ENCODE data around the gene SLC29A3.
A peak's percentile ranks its signal among the peaks of the same experiment; 100 is the strongest.

The SLC29A3 gene

DNA sequence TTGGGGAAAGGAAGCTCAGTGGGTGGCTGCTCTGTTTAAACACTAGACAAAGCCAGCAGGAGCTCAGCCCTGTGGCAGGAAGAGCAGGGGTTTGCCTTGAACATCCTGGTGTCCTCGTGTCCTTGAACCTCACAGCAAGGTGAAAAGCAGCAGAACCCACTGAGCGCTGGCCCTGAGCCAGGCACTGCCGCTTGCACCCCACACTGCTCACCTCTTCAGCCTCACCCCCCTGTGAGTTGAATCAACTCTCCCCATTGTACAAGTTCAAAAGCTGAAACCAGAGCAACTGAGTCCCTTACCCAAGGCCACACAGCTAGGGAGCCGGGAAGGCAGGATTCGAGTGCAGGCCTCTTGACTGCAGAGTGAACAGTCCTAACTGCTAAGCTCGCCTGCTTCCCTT, 32.0 kb downstream of the SLC29A3 start:
- no peaks in the 10 kb centered on the region for H3K36me3 ChIP-seq (replicated peaks in 1 of 2; ENCODE audit: control insufficient read depth in 2 of 2, insufficient read depth in 2 of 2, low read length in 2 of 2)
- no peak overlapping the region for H2BK15ac ChIP-seq (ENCODE audit: low read length)
- no peak overlapping the region for H3K4ac ChIP-seq (ENCODE audit: low read length)
- no peak overlapping the region for H3K4me3 ChIP-seq (ENCODE audit: low read length in 2 of 2)
- no peak overlapping the region for H2AK5ac ChIP-seq (ENCODE audit: low read depth, low read length)
- H3K4me2 ChIP-seq (ENCODE audit: insufficient read depth, low read length, poor library complexity, severe bottlenecking): no peak overlapping the region
- H3K23ac ChIP-seq (ENCODE audit: low read depth, low read length, poor library complexity): no peak overlapping the region
- H2BK120ac ChIP-seq (ENCODE audit: low read depth, low read length): no peak overlapping the region
- H2BK5ac ChIP-seq (ENCODE audit: low read length): no peak overlapping the region
- no peak overlapping the region for H2AFZ ChIP-seq (ENCODE audit: low read length)
- no peak overlapping the region for H3K14ac ChIP-seq (ENCODE audit: low read length)
- H4K8ac ChIP-seq (ENCODE audit: low read depth, low read length): no peak overlapping the region
- WGBS, 2 donors (ENCODE audit: extremely low coverage in 2 of 2, insufficient read length in 2 of 2, insufficient replicate concordance in 1 of 2): no CpG with 5 or more reads among the region's 6 CpGs
- no peak overlapping the region for H3K18ac ChIP-seq (ENCODE audit: low read length)
- H3K79me1 ChIP-seq (ENCODE audit: low read depth, low read length): no peaks in the 10 kb centered on the region
- H2BK12ac ChIP-seq (ENCODE audit: low read length): no peak overlapping the region
- no peak overlapping the region for H3K27ac ChIP-seq (replicated peaks; ENCODE audit: low read length)
- no peaks in the 10 kb centered on the region for H3K27me3 ChIP-seq (ENCODE audit: control insufficient read depth in 3 of 3, insufficient read depth in 3 of 3, low read depth in 1 of 3, low read length in 3 of 3)
- no peaks in the 10 kb centered on the region for H3K9me3 ChIP-seq (replicated peaks in 1 of 2; ENCODE audit: control insufficient read depth in 2 of 2, insufficient read depth in 1 of 2, low read depth in 1 of 2, low read length in 2 of 2)
- no peak overlapping the region for H4K91ac ChIP-seq (ENCODE audit: low read depth, low read length, poor library complexity)
- no peak overlapping the region for H3K9ac ChIP-seq (ENCODE audit: low read depth, low read length, poor library complexity)
- no peak for DNase-seq (ENCODE audit: low spot score)
- no peaks in the 10 kb centered on the region for H3K4me1 ChIP-seq (ENCODE audit: control insufficient read depth in 2 of 2, insufficient read depth in 1 of 2, low read depth in 1 of 2, low read length in 2 of 2)

DNA sequence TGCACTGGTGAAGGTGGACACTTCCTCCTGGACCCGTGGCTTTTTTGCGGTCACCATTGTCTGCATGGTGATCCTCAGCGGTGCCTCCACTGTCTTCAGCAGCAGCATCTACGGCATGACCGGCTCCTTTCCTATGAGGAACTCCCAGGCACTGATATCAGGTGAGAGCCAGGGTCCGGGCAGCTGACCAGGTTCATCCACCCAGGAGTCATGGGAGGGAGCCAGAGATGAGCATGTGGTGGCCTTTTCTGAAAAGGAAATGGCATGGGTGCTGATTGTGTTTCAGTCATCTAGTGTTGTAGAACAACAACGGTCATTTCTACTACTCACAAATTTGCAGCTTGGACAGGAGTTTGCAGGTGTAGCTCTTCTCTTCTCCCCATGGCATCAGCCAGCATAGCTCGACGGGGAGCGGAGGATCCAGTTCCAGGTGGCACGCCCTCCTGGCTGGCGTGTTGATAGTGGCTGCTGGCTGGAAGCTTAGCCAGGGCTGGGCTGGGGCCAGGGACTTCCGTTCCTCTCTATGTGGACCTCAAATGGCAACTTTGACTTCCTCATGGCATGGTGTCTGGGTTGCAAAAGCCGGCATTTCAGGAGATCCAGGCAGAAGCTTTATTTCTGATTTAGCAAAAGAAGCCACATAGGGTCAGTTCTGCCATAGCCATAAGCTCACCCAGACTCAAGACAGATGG, 32.7 kb downstream of the SLC29A3 start:
- Histone ChIP-seq H3K4me1 (ENCODE audit: control insufficient read depth in 2 of 2, insufficient read depth in 1 of 2, low read depth in 1 of 2, low read length in 2 of 2) (no peaks in the 10 kb centered on the region), H2AK5ac (ENCODE audit: low read depth, low read length) (no peak overlapping the region), H3K14ac (ENCODE audit: low read length) (no peak overlapping the region), H2BK5ac (ENCODE audit: low read length) (no peak overlapping the region), H3K4ac (ENCODE audit: low read length) (no peak overlapping the region), H2BK120ac (ENCODE audit: low read depth, low read length) (no peak overlapping the region), H3K9ac (ENCODE audit: low read depth, low read length, poor library complexity) (no peak overlapping the region), H4K91ac (ENCODE audit: low read depth, low read length, poor library complexity) (no peak overlapping the region), H3K4me3 (ENCODE audit: low read length in 2 of 2) (no peak overlapping the region), H3K27ac (replicated peaks; ENCODE audit: low read length) (no peak overlapping the region), H3K18ac (ENCODE audit: low read length) (no peak overlapping the region), H3K9me3 (replicated peaks in 1 of 2; ENCODE audit: control insufficient read depth in 2 of 2, insufficient read depth in 1 of 2, low read depth in 1 of 2, low read length in 2 of 2) (no peaks in the 10 kb centered on the region), H2BK12ac (ENCODE audit: low read length) (no peak overlapping the region), H3K27me3 (ENCODE audit: control insufficient read depth in 3 of 3, insufficient read depth in 3 of 3, low read depth in 1 of 3, low read length in 3 of 3) (no peaks in the 10 kb centered on the region), H2AFZ (ENCODE audit: low read length) (no peak overlapping the region), H4K8ac (ENCODE audit: low read depth, low read length) (no peak overlapping the region), H3K4me2 (ENCODE audit: insufficient read depth, low read length, poor library complexity, severe bottlenecking) (no peak overlapping the region), H2BK15ac (ENCODE audit: low read length) (no peak overlapping the region), H3K36me3 (replicated peaks in 1 of 2; ENCODE audit: control insufficient read depth in 2 of 2, insufficient read depth in 2 of 2, low read length in 2 of 2) (no peaks in the 10 kb centered on the region), H3K23ac (ENCODE audit: low read depth, low read length, poor library complexity) (no peak overlapping the region), H3K79me1 (ENCODE audit: low read depth, low read length) (no peaks in the 10 kb centered on the region)
- no CpG with 5 or more reads among the region's 14 CpGs for WGBS, 2 donors (ENCODE audit: extremely low coverage in 2 of 2, insufficient read length in 2 of 2, insufficient replicate concordance in 1 of 2)
- DNase-seq (ENCODE audit: low spot score): no peak

- no peak overlapping the region for H3K4me3 ChIP-seq (ENCODE audit: low read length in 2 of 2)
- H3K14ac ChIP-seq (ENCODE audit: low read length): no peak overlapping the region
- H2AFZ ChIP-seq (ENCODE audit: low read length): no peak overlapping the region
- no peaks in the 10 kb centered on the region for H3K9me3 ChIP-seq (replicated peaks in 1 of 2; ENCODE audit: control insufficient read depth in 2 of 2, insufficient read depth in 1 of 2, low read depth in 1 of 2, low read length in 2 of 2)
- no peak overlapping the region for H3K4ac ChIP-seq (ENCODE audit: low read length)
- H3K23ac ChIP-seq (ENCODE audit: low read depth, low read length, poor library complexity): no peak overlapping the region
- H3K36me3 ChIP-seq (replicated peaks in 1 of 2; ENCODE audit: control insufficient read depth in 2 of 2, insufficient read depth in 2 of 2, low read length in 2 of 2): no peaks in the 10 kb centered on the region
- no peak overlapping the region for H2BK5ac ChIP-seq (ENCODE audit: low read length)
- no peak overlapping the region for H4K8ac ChIP-seq (ENCODE audit: low read depth, low read length)
- H3K27me3 ChIP-seq (ENCODE audit: control insufficient read depth in 3 of 3, insufficient read depth in 3 of 3, low read depth in 1 of 3, low read length in 3 of 3): no peaks in the 10 kb centered on the region
- no CpG with 5 or more reads among the region's 9 CpGs for WGBS, 2 donors (ENCODE audit: extremely low coverage in 2 of 2, insufficient read length in 2 of 2, insufficient replicate concordance in 1 of 2)
- H3K27ac ChIP-seq (replicated peaks; ENCODE audit: low read length): no peak overlapping the region
- H2BK15ac ChIP-seq (ENCODE audit: low read length): no peak overlapping the region
- no peak overlapping the region for H3K9ac ChIP-seq (ENCODE audit: low read depth, low read length, poor library complexity)
- H3K79me1 ChIP-seq (ENCODE audit: low read depth, low read length): no peaks in the 10 kb centered on the region
- no peak for DNase-seq (ENCODE audit: low spot score)
- no peak overlapping the region for H2AK5ac ChIP-seq (ENCODE audit: low read depth, low read length)
- H3K4me1 ChIP-seq (ENCODE audit: control insufficient read depth in 2 of 2, insufficient read depth in 1 of 2, low read depth in 1 of 2, low read length in 2 of 2): no peaks in the 10 kb centered on the region
- no peak overlapping the region for H3K4me2 ChIP-seq (ENCODE audit: insufficient read depth, low read length, poor library complexity, severe bottlenecking)
- no peak overlapping the region for H2BK120ac ChIP-seq (ENCODE audit: low read depth, low read length)
- H2BK12ac ChIP-seq (ENCODE audit: low read length): no peak overlapping the region
- no peak overlapping the region for H3K18ac ChIP-seq (ENCODE audit: low read length)
- no peak overlapping the region for H4K91ac ChIP-seq (ENCODE audit: low read depth, low read length, poor library complexity)
Measured at GRCh38 chr10:71353639-71354038, 34.6 kb downstream of the SLC29A3 start.

DNA sequence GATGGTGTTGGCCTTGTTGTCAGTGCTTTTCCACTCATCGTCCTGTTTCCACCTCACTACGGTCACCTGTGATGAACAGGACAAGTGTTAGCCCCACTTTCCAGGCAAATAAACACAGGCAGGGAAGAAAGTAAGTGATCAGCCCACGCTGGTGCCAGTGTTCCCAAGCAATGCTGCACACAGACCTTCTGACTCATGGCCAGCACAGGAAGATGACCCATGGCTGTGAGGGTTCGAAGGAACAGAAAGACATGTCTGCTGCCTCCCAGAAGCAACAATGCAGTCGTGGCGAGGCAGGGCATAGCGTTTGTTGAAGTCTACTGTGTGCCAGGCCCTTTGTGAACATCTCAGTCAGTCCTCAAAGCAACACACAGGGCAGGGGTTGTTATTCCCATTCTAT, 35.7 kb downstream of the SLC29A3 start:
- H2AK5ac ChIP-seq (ENCODE audit: low read depth, low read length): no peak overlapping the region
- H3K79me1 ChIP-seq (ENCODE audit: low read depth, low read length): no peaks in the 10 kb centered on the region
- no peaks in the 10 kb centered on the region for H3K27me3 ChIP-seq (ENCODE audit: control insufficient read depth in 3 of 3, insufficient read depth in 3 of 3, low read depth in 1 of 3, low read length in 3 of 3)
- H3K27ac ChIP-seq (replicated peaks; ENCODE audit: low read length): no peak overlapping the region
- no peak overlapping the region for H3K9ac ChIP-seq (ENCODE audit: low read depth, low read length, poor library complexity)
- peak overlapping the region; percentile 12 for H2BK12ac ChIP-seq (ENCODE audit: low read length)
- no peak overlapping the region for H3K4me2 ChIP-seq (ENCODE audit: insufficient read depth, low read length, poor library complexity, severe bottlenecking)
- no CpG with 5 or more reads among the region's 7 CpGs for WGBS, 2 donors (ENCODE audit: extremely low coverage in 2 of 2, insufficient read length in 2 of 2, insufficient replicate concordance in 1 of 2)
- no peaks in the 10 kb centered on the region for H3K9me3 ChIP-seq (replicated peaks in 1 of 2; ENCODE audit: control insufficient read depth in 2 of 2, insufficient read depth in 1 of 2, low read depth in 1 of 2, low read length in 2 of 2)
- no peak overlapping the region for H2AFZ ChIP-seq (ENCODE audit: low read length)
- no peak overlapping the region for H4K91ac ChIP-seq (ENCODE audit: low read depth, low read length, poor library complexity)
- H3K18ac ChIP-seq (ENCODE audit: low read length): no peak overlapping the region
- H3K4me1 ChIP-seq (ENCODE audit: control insufficient read depth in 2 of 2, insufficient read depth in 1 of 2, low read depth in 1 of 2, low read length in 2 of 2): no peaks in the 10 kb centered on the region
- DNase-seq (ENCODE audit: low spot score): no peak
- no peak overlapping the region for H2BK5ac ChIP-seq (ENCODE audit: low read length)
- no peak overlapping the region for H3K4ac ChIP-seq (ENCODE audit: low read length)
- no peak overlapping the region for H3K14ac ChIP-seq (ENCODE audit: low read length)
- no peak overlapping the region for H4K8ac ChIP-seq (ENCODE audit: low read depth, low read length)
- H2BK15ac ChIP-seq (ENCODE audit: low read length): no peak overlapping the region
- H2BK120ac ChIP-seq (ENCODE audit: low read depth, low read length): no peak overlapping the region
- H3K4me3 ChIP-seq (ENCODE audit: low read length in 2 of 2): peak overlapping the region in 1 of 2 donors; percentile 21
- H3K36me3 ChIP-seq (replicated peaks in 1 of 2; ENCODE audit: control insufficient read depth in 2 of 2, insufficient read depth in 2 of 2, low read length in 2 of 2): no peaks in the 10 kb centered on the region
- H3K23ac ChIP-seq (ENCODE audit: low read depth, low read length, poor library complexity): no peak overlapping the region
